ENCODE measurements around the gene HPGD.
"Not testable (repeated sequence)": the region's sequence is repeated elsewhere in the genome, so short reads cannot be mapped to it uniquely, and the experiment has no call there.

Gene HPGD

DNA sequence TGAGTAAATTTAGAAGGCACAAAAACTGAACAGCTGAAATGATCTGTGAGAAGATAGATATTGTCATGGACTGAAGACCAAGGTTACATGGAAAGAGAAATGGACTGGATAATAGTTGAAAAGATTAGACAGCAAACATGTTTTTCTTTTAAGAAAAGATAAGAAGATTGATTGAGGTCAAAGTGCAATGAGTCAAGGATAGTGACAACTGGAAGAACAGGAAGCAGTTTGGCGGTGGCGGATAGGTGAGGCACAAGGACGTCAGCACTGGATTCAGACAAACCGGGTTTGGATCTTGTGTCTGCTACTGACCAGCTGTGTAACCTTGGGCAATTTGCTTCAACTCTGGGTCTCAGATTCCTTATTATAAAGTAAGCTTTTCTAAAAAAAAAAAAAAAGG, 2.0 kb upstream of the HPGD start:
- DNase-seq: no peak

DNA sequence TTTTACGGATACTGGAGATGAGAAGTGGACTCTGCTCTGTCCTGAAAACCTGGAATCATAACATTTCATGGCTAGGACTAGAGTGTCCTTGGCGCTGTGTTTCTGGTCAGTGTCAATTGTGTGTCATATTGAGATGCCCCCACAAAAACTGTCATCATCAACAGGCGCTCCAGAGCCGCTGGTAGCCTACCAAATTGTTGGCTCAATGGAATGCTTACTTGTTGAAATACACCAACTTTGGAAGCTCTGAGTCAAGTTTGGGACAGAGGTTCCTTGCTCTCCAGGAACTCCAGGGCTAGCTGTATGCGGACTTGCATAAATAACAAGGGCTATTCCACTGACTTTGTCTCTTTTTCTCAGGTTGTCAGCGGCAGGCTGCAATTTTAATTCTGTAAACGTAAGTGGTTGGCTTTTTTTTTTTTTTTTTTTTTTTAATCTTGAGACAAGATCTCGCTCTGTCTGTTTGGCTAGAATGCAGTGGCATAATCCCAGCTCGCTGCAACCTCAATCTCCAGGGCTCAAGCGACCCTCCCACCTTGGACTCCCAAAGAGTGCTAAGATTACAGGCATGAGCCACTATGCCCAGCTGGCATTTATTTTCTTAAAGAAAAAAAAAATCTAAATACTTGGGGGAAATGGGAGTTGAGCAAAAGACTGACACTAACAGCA, 871 bp upstream of the HPGD start:
- DNase-seq: no peak

DNA sequence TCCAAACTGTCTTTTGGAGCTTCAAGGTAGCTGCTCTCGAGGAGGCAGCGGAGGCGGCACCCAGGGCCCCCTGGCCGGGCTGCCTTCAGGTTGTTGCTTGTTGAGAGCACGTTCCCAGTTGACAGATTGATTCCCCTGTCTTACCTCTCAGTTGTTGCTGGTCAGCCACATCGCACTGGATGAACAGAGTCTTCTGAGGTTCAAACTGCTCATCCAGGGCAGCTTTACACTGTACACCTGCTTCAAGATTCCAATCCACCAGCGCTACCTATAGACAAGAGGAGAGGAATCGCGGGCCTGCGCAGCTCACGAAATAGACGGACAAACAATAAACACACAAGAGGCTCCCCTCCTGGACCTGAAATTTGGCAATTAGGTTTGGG, 497 bp downstream of the HPGD start:
- DNase-seq: no peak

DNA sequence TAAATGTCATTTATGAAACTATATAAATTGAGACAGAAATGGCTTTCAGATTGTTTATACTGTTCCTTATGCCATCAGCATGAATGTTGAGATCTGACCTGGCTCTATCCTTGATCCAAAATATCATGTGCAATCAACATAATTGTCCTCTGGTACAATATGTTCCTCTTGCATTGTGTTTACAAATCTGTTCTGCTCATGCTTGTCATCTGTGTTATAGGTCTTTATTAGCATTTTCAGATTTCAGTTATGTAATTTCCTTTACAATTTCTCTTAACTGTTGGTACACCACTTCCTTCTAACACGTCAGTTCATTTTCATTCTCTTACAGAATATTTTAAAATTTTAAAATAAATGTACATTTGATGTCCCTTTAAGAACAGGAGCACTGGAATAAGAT, 1.6 kb downstream of the HPGD start:
- DNase-seq: no peak

DNA sequence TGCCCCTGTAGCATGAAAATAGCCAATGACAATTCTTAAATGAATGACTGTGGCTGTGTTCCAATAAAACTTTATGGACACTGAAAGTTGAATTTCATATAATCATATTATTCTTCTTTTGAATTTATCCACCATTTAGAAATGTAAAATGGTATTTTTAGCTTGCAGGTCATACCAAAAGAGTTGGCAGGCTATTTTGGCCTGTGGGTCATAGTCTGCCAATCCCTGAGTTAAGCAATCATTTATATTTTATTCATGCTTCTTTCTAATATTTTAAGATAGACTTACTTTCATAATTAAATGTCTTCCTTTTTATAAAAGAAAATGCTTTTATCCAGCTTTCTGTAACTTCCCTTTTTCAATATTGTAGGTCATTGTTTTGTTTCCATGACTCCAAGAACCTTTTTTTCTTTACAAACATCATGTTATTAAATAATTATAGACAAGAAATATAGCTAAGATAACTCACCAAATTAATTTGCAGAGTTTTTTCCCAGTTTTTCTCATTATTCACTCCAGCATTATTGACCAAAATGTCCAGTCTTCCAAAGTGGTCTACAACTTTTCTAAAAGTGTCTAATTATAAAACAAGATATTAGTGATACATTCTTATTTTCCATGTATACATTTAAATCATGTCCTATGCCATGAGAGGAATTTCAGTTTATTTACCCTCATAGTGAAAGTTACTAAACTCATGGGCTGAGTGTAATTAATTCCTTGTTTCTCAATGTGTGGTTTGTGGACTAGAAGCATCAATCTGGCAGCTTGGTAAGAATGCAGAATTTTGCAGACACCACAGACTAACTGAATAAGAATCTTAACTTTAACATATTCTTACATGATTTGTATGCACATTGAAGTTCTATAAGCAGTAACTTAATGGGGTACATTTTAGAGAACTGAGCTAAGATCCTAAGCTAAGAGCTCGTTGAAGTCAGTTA, 4.5 kb downstream of the HPGD start:
- no peak for DNase-seq

DNA sequence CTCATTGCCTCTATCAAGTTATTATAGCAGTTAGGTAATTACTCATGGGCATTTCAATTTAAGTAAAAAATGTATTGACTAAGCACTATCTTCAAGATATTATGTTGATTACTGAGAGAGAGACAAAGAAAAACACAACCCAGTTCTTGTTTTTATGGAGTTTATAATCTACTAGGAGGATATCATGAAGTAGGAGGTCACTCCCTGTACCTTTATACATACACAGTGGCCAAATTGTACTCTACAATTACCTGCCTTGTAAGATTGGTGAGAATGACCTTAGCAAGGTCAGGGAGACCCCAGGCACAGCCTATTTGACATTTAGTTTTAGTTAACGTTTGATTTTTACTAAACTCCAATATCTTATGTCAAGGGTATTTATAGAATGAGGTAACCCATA, 5.5 kb downstream of the HPGD start:
- no peak for DNase-seq

DNA sequence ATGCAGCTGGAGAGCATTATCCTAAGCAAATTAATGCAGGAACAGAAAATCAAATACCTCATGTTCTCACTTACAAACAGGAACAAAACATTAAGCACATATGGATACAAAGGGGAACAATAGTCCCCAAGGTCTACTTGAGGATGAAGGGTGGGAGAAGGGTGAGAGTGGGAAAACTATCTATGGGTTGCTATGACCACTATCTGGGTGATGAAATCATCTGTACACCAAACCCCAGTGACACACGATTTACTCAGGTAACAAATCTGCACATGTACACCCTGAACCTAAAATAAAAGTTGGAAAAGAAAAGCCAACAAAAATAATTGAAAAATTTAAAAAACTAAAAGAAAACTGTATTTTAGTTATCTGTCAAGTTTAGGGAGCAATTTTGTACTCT, 5.9 kb downstream of the HPGD start:
- no peak for DNase-seq

DNA sequence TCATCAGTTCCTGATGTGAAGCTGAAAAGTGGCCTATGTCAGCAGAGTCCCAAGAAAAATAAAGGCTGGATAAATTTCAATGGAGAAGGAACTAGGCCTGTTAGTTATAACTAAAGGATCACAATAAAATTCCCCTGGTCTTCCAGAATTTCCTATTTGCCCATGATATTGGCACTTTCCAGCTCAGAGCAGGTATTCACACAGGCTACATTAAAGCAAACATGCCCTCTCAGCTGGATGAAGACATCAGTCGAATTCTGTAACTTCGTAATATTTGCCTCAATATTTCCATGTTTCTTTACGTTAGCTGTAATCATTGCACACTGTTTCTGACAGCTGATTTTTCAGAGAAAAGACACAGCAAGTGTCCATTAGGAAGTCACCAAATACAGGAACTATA, 9.5 kb downstream of the HPGD start:
- DNase-seq: no peak

DNA sequence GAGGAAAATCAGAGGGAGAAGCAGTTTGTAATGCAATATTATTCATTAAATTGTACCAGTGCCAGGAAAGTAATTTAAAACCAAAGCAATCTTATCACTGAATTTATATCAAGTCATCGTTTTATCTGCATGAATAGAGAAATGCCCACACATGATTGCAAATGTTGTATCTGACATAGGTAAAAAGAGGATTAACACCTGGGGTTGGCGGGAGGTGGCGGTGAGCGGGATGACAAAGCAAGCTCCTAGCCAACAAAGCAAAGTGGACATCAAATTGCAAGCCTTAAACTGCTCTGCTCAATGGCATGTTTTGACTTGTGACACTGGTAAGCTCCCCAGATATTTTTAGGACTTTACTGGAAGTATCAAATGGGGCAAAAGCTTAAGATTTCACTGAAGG, 16.4 kb downstream of the HPGD start:
- DNase-seq: no peak

DNA sequence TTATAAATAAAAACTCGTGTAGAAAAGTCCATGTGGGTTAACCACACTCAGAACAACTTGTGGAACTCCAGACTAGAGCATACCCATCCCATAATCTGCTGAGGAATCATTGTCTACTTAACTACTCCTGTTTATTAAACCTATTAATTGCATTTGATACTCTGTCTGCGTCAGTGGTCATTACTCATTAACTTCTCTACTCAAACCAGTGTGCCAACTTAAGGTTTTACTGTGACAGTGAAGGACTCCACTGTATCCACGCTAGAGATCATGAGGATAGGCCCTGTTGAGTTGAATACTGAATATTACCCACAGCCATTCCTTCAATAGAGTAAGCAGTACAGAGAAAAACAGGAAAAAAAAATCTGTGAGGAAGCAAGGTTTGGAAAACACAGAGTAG, 17.3 kb downstream of the HPGD start:
- no peak for DNase-seq

DNA sequence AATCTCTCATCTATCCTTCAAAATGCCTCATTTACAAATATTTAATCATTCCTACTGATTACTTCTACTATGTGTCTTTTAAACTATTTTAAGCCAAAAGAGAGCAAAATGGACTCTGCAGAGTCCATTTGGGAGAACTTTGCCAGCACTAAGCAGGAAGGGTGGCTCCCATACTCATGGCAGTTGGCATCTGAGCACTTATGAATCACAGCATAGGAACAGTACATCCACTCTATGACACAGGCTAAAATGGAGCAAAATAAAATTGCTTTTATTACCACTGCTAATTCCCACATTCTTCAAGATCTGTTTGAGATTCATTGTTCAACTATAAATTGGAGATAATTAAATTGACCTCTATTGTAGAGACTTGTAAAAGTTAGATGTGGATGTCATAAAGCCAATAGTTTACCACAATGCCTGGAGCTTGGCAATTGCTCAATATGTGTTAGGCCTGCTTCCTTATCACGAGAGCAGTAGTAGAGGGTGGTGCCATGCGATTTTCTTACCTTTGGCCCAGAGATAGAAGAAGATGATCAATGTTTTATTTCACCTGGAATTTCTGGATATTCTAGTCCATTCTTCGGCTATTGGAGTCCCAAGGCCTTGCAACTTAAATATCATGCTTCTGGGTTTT, 19.1 kb downstream of the HPGD start:
- no peak for DNase-seq

DNA sequence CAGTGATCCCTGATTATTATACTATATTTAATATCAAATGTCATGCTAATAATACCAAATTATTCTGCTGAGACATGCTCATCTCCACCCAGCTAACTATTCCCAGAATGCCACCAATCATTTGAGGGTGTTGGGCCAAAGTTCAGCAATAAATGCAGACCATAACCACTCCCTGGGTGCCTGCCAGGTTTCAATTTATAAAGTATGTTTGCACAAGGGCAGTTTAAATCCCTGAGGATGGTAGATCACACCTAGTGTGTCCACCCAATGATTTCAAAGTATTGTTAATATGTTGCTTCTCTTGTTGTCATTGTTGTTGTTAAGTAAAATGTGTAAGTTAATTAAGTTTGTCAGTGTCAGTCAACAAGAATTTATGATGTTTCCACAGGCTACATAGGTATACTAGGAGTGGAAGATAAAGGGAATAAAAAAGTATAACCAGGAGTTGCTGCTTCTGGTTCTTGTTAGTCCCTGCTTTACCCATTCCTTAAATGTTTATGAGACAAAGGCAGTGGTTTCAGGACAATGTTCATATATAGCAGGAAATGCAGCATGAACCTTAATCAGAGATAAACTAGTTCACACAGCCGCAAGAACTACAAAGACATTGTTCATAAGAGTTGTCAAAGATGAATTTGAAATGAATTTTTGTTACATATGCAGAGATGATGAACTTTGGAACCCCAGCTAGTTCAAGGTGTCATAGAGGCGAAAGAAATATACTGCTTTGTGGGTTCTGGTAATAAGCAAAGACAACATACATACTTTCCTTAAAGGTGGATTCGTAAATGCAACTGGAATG, 25.5 kb downstream of the HPGD start:
- DNase-seq: no peak

DNA sequence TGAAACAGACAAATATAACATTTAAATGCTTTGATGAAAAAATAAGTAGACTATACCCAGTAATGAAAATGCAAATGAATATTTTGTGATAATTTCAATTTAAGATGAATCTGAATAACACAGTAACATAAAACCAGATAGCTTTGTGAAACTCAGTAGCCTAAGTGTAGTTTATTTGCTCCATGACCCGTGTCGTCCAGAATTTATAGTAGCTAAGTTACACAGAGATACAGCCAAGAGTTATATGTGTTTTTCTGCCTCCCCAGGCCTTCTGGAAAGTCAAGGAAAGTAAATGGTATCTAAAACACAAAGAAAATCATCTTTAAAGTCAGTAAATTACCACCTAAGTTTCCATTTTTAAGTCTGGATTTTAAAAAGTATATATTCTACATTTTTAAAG, 26.7 kb downstream of the HPGD start:
- DNase-seq: no peak

DNA sequence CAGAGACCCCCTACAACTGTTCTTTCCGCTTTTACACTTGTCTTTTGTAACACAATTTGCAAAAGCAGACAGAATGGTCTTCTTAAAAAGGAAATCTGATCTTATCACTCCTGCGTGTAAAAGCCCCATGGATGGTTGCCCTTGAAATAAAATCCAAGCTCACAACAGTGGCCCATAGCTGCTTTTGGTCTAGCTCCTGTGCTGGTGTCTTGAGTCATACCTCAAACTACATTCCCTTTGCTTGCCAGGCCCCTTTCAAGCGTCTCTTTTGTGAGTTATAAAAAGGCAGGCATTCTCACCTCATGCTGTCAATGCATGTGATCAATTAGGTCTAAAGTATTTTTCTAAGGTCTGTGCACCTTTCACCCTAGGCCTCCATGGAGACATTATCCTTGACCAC, 27.6 kb downstream of the HPGD start:
- no peak for DNase-seq

DNA sequence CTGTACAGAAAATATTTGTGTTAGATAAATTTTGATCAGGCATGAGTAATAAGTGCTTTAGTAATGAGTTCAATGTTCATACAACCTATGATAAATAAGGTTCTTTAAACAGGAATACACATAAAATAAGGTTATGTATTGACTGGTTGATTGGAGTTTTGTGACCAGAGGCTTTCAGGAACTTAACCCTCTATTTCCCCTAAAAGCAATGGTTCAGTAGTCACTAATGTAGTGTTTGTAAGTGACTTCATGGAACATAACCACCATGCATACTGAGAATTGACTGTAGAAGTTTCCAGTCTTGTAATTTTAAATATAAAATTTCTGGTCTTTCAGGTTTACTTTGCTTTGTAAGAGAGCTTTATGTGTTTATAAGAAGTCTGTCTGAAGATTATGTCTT, 28.1 kb downstream of the HPGD start:
- DNase-seq: no peak

DNA sequence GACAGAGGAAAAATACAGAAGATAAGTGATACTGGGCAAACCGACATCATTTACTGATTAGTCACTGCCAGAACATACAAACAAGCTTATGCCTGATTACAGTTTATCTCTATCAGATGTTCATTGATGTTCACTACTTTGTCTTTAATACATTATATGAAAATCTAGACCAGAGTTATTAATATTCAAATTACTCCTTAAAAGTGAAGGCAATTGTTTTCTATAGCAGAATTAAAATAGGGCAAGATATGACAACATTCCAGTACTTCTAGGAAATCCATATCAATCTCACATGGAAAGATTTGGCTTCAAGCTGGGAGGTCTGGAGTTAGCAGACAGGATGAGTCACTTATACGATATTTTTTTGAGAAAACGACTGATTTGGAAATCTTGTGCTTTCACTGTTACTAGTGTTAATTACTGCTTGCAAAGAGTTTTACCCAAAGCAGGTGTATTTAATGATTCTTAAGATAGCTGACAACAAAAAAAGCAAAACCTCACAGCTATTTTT, 31.8 kb downstream of the HPGD start:
- DNase-seq: no peak

DNA sequence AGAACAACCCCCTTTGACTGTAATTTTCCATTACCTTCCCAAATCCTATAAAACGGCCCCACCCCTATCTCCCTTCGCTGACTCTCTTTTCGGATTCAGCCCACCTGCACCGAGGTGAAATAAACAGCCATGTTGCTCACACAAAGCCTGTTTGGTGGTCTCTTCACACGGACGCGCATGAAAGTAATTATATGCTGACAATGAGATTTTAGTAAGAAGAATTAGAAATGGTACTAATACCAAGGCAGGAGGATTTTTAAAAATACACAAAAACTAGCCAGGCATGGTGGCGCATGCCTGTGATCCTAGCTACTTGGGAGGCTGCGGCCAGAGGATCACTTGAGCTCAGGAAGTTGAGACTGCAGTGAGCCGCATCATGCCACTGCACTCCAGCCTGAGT, 33.9 kb downstream of the HPGD start:
- not testable (repeated sequence) for DNase-seq

DNA sequence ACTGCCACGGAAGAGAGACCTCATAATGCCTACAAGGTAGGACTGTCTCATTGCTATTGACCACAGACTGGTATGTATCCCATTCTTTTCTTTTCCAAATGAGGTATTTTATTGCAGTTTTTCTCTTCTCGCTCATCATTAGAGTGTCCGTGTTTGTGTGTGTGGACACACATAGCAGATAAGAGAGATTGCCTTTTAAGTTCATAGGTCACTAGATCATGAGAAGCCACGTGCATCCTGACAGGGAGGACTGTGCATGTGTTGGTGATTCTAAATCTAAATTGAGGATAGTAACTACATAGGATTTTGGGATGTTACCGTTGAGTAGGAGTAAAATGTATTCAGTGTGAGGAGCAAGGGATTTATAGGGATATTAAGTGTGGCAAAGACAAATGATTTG, 37.3 kb downstream of the HPGD start:
- no peak for DNase-seq

DNA sequence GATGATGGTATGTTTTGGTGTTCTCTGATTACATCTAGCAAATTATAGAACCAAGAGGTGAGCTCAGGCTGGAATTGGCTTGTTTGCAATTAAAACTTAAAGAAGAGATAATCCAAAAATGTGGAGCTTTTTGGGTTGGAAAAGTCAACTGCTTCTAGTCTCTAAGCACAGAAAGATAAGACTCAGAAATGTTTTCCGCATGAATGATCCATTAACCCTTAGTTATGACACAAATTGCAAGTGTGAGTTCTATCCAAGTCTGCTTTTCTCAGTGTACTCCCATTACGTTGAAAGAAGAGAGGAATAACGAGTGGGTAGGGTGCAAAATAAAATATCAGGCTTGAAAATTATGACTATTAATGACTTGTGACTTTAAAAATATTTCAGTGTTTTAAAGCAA, 38.5 kb downstream of the HPGD start:
- no peak for DNase-seq

DNA sequence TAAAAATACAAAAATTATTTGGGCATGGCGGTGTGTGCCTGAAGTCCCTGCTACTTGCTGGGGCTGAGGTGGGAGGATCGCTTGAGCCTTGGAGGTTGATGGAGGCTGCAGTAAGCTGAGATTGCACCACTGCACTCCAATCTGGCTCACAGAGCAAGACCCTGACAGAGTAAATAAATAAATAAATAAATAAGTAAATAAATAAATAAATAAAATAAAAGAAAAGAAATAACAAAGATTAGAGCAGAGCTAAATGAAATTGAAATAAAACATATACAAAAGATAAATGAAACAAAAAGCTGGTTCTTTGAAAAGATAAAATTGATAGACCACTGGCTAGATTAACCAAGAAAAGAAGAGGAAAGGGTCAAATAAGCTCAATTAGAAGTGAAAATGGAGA, 43.1 kb downstream of the HPGD start:
- DNase-seq: no peak

DNA sequence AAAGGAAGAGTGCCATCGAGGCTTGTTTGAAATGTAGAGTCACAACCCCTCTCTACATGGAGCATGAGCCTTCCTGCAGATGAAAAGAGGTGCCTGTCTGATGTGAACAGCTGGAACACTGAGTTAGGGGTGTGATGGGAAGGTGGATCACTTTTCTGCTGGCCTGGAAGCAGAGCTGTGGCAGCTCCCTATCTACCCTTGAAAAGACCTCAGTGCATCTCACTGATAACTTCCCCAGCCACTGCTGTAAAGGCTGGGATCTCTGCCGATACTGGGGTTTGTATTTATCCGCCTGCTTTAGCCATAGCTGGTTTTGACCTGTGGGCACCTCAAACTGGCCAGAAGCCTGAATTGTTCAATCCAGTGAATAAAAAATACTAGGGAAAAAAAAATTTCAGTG, 46.8 kb downstream of the HPGD start:
- DNase-seq: no peak

DNA sequence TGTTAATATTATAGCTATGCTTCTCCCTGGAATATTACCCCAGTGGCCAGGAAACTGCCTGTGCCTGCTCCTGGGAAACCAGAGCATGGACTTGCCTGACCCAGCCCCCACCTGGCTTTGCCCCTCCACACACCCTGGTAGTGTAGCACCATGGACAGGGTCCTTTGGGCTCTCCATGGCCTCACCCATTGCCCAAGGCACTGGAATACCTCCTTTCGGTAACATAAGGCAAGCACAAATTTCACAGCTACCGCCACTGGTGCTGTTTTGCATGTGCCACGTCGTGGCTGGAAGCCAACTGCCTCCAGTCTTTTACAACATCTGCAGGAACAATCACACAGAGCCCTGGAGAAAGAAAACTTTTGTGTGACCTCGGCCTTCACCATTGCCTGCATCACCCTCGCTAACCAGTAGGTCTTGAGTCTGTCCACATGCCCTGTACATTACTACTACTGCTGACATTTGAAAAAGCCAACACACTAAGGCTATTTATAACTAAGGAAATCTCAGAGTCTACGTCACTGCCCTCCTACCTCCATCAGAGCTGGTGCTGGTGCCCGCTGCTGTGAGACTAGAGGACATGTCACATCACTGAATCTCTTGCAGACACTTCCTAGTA, 47.7 kb downstream of the HPGD start:
- DNase-seq: no peak

DNA sequence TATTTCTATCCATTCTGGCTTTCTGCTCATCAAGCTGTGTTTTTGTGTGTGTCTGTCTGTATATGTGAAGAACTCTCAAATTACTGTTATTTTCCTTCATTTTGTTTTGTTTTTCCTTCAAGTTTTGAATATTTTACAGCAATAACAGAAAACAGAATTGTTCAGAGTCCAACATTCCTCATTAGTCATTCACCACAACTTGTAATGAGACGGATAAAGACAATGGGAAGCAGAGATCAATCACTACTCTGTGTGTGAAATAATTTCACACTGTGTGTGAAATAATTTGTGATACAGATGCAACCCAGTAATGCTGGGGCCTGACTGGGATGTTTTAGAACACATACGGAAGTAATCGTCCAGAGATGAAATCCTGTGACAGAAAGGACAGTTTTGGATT, 55.2 kb downstream of the HPGD start:
- DNase-seq: no peak

Measured in stimulated activated naive CD4-positive, alpha-beta T cell treated with Interleukin-2 at 50 U/mL for 16 hours (primary cell).